ENCODE measurements around the gene COX19. TPM values are rescaled to one million over a fixed set of nuclear protein-coding genes. Genes with fewer than 3 reads are reported as not detected.

The COX19 gene
- total RNA-seq, 1 experiment from 2014 or later, result 14.0 TPM

GRCh38 chr7:985127-985416, 9.7 kb upstream of the COX19 start:
- Histone ChIP-seq H3K4me1 (ENCODE audit: control insufficient read depth in 1 of 2, insufficient read depth in 2 of 2, low read length in 2 of 2) (peaks cover 2 to 15% of the 10 kb centered on the region in 2 experiments; a peak in 1 of 4 replicates), H3K36me3 (ENCODE audit: control insufficient read depth in 1 of 2, insufficient read depth in 2 of 2, low read length in 2 of 2) (no peaks in the 10 kb centered on the region), H3K4me3 (replicated peaks in 1 of 2; ENCODE audit: low read depth in 1 of 2, low read length in 2 of 2) (no peak overlapping the region), H3K27me3 (ENCODE audit: insufficient read depth, low read length) (no peaks in the 10 kb centered on the region), H4K20me1 (ENCODE audit: insufficient read depth) (no peaks in the 10 kb centered on the region), H3K9me2 (ENCODE audit: insufficient read depth) (no peaks in the 10 kb centered on the region), H3K79me2 (ENCODE audit: insufficient read depth, low read length) (no peaks in the 10 kb centered on the region), H3K9me3 (ENCODE audit: control insufficient read depth in 1 of 2, insufficient read depth in 1 of 2, low read depth in 1 of 2, low read length in 2 of 2) (no peaks in the 10 kb centered on the region), H2AFZ (ENCODE audit: low read depth, low read length, poor library complexity, severe bottlenecking) (no peak overlapping the region), H3K27ac (ENCODE audit: low read depth, low read length) (no peak overlapping the region), H3K9ac (ENCODE audit: low read length) (no peak overlapping the region), H3K4me2 (ENCODE audit: low read length) (no peak overlapping the region)
- POLR2A ChIA-PET, result no interaction called here
- intact Hi-C loops (cut with micrococcal nuclease), result no loop called here
- CTCF ChIA-PET, result no interaction called here
- no TSS peak for BruUV-seq (replicated peaks)
- no peak for DNase-seq (ENCODE audit: low read depth, low spot score)
- RAD21 ChIA-PET (ENCODE audit: low non-redundant PET in 1 of 2, low total read pairs in 2 of 2, uncharacterized antibody in 2 of 2, unreplicated experiment in 2 of 2), result no interaction called here
- ATAC-seq, result no peak
- TF ChIP-seq CEBPB (IDR thresholded peaks at IDR 0.05; ENCODE audit: low read depth) (no peak), SRF (IDR thresholded peaks at IDR 0.05; ENCODE audit: low read depth) (no peak)

GRCh38 chr7:984361-985126, 9.2 kb upstream of the COX19 start:
- Histone ChIP-seq H4K20me1 (ENCODE audit: insufficient read depth) (no peaks in the 10 kb centered on the region), H3K36me3 (ENCODE audit: control insufficient read depth in 1 of 2, insufficient read depth in 2 of 2, low read length in 2 of 2) (no peaks in the 10 kb centered on the region), H3K79me2 (ENCODE audit: insufficient read depth, low read length) (no peaks in the 10 kb centered on the region), H3K9me3 (ENCODE audit: control insufficient read depth in 1 of 2, insufficient read depth in 1 of 2, low read depth in 1 of 2, low read length in 2 of 2) (no peaks in the 10 kb centered on the region), H3K4me1 (ENCODE audit: control insufficient read depth in 1 of 2, insufficient read depth in 2 of 2, low read length in 2 of 2) (peaks cover 2 to 15% of the 10 kb centered on the region in 2 experiments; a peak in 1 of 4 replicates), H3K27me3 (ENCODE audit: insufficient read depth, low read length) (no peaks in the 10 kb centered on the region), H2AFZ (ENCODE audit: low read depth, low read length, poor library complexity, severe bottlenecking) (no peak overlapping the region), H3K4me3 (replicated peaks in 1 of 2; ENCODE audit: low read depth in 1 of 2, low read length in 2 of 2) (no peak overlapping the region), H3K27ac (ENCODE audit: low read depth, low read length) (no peak overlapping the region), H3K4me2 (ENCODE audit: low read length) (no peak overlapping the region), H3K9me2 (ENCODE audit: insufficient read depth) (no peaks in the 10 kb centered on the region), H3K9ac (ENCODE audit: low read length) (no peak overlapping the region)
- no TSS peak for BruUV-seq (replicated peaks)
- ATAC-seq, result no peak
- CTCF ChIA-PET, result no interaction called here
- TF ChIP-seq SRF (IDR thresholded peaks at IDR 0.05; ENCODE audit: low read depth), result no peak
- no peak for DNase-seq (ENCODE audit: low read depth, low spot score)
- RAD21 ChIA-PET (ENCODE audit: low non-redundant PET in 1 of 2, low total read pairs in 2 of 2, uncharacterized antibody in 2 of 2, unreplicated experiment in 2 of 2), result no interaction called here
- POLR2A ChIA-PET, result no interaction called here
- intact Hi-C loops (cut with micrococcal nuclease), result no loop called here

GRCh38 chr7:983616-984071, 8.3 kb upstream of the COX19 start:
- Histone ChIP-seq H3K4me2 (ENCODE audit: low read length) (no peak overlapping the region), H3K4me1 (ENCODE audit: control insufficient read depth in 1 of 2, insufficient read depth in 2 of 2, low read length in 2 of 2) (peaks cover 2 to 9% of the 10 kb centered on the region in 2 experiments; a peak in 1 of 4 replicates), H3K27ac (ENCODE audit: low read depth, low read length) (no peak overlapping the region), H3K79me2 (ENCODE audit: insufficient read depth, low read length) (no peaks in the 10 kb centered on the region), H3K9me2 (ENCODE audit: insufficient read depth) (no peaks in the 10 kb centered on the region), H3K36me3 (ENCODE audit: control insufficient read depth in 1 of 2, insufficient read depth in 2 of 2, low read length in 2 of 2) (no peaks in the 10 kb centered on the region), H2AFZ (ENCODE audit: low read depth, low read length, poor library complexity, severe bottlenecking) (no peak overlapping the region), H3K4me3 (replicated peaks in 1 of 2; ENCODE audit: low read depth in 1 of 2, low read length in 2 of 2) (no peak overlapping the region), H4K20me1 (ENCODE audit: insufficient read depth) (no peaks in the 10 kb centered on the region), H3K27me3 (ENCODE audit: insufficient read depth, low read length) (no peaks in the 10 kb centered on the region), H3K9ac (ENCODE audit: low read length) (no peak overlapping the region), H3K9me3 (ENCODE audit: control insufficient read depth in 1 of 2, insufficient read depth in 1 of 2, low read depth in 1 of 2, low read length in 2 of 2) (no peaks in the 10 kb centered on the region; a peak in 1 of 4 replicates)
- no peak for DNase-seq (ENCODE audit: low read depth, low spot score)
- RAD21 ChIA-PET (ENCODE audit: low non-redundant PET in 1 of 2, low total read pairs in 2 of 2, uncharacterized antibody in 2 of 2, unreplicated experiment in 2 of 2), result no interaction called here
- ATAC-seq, result no peak
- POLR2A ChIA-PET, result no interaction called here
- intact Hi-C loops (cut with micrococcal nuclease), result no loop called here
- no TSS peak for BruUV-seq (replicated peaks)
- CTCF ChIA-PET, result no interaction called here
- TF ChIP-seq YY1 (IDR thresholded peaks at IDR 0.05; ENCODE audit: extremely low read depth, insufficient replicate concordance, low read depth, low read length) (no peak), JUND (IDR thresholded peaks at IDR 0.05) (no peak), CBX3 (IDR thresholded peaks at IDR 0.05; ENCODE audit: low read depth) (no peak), EZH2 (IDR thresholded peaks at IDR 0.05) (no peak), ATF3 (IDR thresholded peaks at IDR 0.05) (no peak), CEBPB (IDR thresholded peaks at IDR 0.05; ENCODE audit: low read depth) (no peak), POLR2AphosphoS5 (IDR thresholded peaks at IDR 0.05; ENCODE audit: low read depth, low read length) (no peak), FOSL1 (IDR thresholded peaks at IDR 0.05; ENCODE audit: low read depth) (no peak), CTCF (IDR thresholded peaks at IDR 0.05 in 2 of 3, conservative IDR thresholded peaks at IDR 0.05 in 1 of 3; ENCODE audit: borderline replicate concordance in 1 of 3, insufficient read depth in 1 of 3, low read depth in 2 of 3, low read length in 2 of 3) (no peak), SIN3A (IDR thresholded peaks at IDR 0.05; ENCODE audit: low read depth) (no peak), EZH2phosphoT487 (IDR thresholded peaks at IDR 0.05; ENCODE audit: borderline replicate concordance) (no peak), SRF (IDR thresholded peaks at IDR 0.05; ENCODE audit: low read depth) (no peak), SP1 (IDR thresholded peaks at IDR 0.05; ENCODE audit: low read depth) (no peak)

Measured in HCT116 (cell line).